ENCODE data around the gene PAM.

Gene PAM

DNA sequence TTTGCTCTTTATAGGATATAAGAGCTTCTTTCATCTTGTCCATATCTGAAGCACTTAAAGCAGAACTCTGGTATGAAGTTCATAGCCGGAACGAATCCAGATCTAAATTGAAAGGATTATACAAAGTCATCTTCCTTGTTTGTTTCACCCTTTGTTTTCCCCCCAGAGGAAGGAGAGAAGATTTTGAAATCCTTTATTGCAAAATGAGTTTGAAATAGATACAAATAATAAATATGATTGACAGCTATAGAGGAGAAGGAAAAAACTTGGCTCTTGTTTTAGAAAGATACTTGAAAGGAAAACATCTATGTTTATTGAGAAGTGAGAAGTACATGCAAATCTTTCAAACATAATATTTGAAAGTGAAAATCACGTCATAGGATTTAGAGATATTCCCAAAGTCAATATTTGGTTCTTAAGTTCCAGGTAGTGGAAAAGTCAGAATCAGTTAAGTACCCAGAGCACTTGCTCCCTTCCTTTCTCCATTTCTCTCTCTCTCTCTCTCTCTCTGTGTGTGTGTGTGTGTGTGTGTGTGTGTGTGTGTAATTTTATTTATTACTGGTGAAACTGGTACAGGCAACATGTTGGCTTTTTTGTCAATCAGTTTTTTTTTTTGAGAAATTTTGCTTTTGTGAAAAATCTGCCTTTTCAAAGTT is 27.2 kb downstream of the PAM start:
- DNase-seq: no peak

- DNase-seq: no peak
Measured at GRCh38 chr5:102787134-102787533, 32.0 kb downstream of the PAM start.

DNA sequence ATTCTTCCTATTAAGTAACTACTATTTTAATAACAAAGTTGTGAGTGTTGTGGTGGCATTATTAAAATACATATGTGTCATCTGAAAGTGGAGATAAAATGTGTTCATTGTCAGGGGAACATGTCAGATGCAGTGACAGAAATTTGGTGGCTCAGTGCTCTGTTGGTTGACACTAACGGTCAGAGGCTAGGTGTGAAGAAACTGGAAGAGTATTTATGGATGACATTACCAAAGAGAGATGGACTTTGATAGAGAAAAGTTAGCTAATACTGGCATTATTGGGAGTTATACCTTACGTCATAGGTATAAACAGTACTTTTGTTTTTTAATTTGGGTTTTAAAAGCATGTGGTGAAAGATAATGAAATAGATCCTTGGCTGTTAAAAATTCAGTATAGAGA is 33.7 kb downstream of the PAM start:
- DNase-seq: no peak

DNA sequence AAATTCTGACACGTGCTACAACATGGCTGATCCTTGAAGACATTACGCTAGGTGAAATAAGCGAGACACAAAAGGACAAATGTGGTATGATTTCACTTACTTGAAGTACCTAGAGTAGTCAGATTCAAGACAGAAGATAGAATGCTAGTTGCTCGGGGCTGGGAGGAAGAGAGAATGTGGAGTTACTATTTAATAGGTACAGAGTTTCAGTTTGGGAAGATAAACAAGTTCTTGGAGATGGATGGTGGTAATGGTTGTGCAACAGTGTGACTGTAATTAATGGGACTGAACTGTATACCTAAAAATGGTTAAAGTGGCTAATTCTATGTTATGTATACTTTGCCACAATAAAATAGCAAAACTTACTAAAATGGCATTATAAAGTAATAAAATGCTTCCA is 34.4 kb downstream of the PAM start:
- DNase-seq: no peak

DNA sequence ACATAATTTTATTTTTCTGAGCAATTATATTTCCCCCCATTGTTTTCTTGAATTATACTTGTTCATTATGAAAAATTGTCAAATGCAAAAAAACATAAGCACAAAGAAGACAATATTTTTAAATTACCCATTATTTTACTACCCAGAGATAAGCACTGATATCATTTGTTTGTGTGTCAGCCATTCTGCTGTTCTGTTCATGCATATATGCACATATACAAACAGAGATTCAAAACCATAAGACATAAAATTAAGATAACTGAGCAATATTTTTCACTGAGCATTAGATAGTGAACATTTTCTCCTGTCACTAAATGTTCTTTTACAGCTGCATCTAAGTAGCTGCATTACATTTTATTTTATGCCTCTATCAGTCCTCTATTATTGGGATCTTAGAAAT is 35.6 kb downstream of the PAM start:
- DNase-seq: no peak

GRCh38 chr5:102792705-102793104 is 37.6 kb downstream of the PAM start:
- DNase-seq: no peak

- no peak for DNase-seq
Measured at GRCh38 chr5:102794047-102794446, 38.9 kb downstream of the PAM start.

DNA sequence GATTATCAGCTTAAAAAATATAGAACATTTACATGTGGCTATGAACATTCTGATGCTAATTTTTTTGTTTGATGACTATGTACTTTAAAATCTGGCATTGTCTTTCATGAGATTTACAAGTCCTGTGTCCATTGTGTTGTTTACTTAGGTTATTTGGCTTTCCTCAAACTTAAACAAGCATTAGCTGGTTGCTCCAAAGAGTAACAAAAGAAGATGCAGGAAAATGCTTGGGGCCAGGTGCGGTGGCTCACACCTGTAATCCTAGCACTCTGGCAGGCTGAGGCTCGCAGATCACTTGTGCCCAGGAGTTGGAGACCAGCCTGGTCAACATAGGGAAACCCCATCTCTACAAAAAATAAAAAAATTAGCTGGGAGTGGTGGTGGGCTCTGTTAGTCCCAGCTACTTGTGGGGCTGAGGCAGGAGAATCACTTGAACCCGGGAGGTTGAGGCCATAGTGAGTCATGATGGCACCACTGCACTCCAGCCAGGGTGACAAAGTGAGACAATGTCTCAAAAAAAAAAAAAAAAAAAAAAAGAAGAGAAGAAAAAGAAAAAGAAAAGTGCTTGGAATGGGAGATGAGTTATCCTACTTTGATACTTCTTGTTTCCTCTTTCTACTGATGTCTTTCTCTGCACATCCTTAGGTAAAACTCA is 39.7 kb downstream of the PAM start:
- DNase-seq: no peak

DNA sequence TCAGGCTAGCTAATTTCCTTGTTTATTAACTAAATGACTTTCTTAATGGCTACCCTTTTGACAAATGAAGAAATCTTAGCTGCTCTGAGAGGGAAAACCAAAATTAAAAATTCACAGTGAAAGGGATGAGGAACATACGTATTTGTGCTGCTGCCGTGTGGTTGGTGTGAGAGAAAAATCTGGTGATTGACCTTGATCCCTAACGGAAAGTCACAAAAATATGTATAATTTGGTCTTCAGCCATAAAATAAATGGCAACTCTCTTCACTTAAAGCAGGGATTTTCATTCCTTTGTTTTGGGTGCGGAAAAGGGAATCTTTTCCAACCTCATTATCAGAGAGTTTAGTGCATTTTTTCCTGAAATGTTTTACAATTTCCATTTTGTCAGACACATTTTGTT is 40.4 kb downstream of the PAM start:
- no peak for DNase-seq

- no peak for DNase-seq
Measured at GRCh38 chr5:102796009-102796408, 40.9 kb downstream of the PAM start.

- no peak for DNase-seq
Measured at GRCh38 chr5:102796498-102796897, 41.4 kb downstream of the PAM start.

GRCh38 chr5:102797322-102797884 is 42.3 kb downstream of the PAM start:
- DNase-seq: no peak

DNA sequence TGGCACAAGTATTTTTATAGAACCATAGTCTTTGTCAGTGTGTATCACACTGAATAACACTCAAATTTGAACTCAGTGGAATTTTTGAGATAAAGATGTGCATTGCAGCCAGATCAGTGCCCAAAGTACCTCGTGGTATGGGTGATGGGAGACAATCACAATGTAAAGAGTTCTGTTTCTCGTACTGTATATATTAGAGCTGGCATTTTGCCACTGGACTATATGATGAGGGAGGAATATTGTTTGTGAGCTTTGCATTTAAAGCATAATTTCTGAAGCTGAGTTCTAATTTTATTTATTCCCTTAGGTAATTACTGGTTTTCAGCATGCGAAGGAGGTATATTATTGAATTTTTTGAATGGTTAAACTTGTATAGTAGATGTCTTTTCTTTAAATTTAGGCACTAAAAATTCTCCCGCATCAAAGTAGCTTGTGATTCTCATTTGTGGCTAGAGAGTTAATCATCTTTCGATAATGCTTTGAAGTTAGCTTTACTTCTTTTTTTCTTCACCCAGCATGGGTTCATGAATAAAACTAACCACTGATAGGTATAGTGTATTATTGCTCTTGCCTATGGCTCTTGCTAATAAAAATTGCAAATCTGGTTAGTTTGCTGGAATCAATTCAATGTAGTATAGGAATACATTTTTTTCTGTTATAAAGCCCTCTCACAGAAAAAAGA is 43.1 kb downstream of the PAM start:
- DNase-seq: no peak

GRCh38 chr5:102799017-102799416 is 43.9 kb downstream of the PAM start:
- no peak for DNase-seq

DNA sequence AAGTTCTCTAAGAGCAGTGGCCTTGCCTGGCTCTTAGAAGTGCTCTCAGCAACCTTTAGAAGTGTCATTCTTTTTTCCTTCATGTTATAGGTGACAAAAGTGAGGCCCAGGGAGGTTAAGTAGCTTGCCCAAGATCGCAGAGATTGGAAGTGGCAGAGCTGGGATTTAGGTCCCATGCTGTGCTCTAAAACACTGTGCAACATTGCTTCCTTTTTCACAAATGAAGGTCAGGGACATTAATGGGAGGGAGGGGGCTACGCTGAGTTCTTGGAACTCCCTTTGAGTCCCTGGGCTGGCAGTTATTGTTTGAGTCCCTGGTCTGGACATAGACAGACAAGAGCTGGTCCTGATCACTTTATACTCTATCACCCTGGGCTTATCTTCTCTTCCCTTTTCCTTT is 45.3 kb downstream of the PAM start:
- no peak for DNase-seq

- DNase-seq: no peak
Measured at GRCh38 chr5:102801371-102801770, 46.3 kb downstream of the PAM start.

- DNase-seq: no peak
Measured at GRCh38 chr5:102802708-102803458, 47.8 kb downstream of the PAM start.

DNA sequence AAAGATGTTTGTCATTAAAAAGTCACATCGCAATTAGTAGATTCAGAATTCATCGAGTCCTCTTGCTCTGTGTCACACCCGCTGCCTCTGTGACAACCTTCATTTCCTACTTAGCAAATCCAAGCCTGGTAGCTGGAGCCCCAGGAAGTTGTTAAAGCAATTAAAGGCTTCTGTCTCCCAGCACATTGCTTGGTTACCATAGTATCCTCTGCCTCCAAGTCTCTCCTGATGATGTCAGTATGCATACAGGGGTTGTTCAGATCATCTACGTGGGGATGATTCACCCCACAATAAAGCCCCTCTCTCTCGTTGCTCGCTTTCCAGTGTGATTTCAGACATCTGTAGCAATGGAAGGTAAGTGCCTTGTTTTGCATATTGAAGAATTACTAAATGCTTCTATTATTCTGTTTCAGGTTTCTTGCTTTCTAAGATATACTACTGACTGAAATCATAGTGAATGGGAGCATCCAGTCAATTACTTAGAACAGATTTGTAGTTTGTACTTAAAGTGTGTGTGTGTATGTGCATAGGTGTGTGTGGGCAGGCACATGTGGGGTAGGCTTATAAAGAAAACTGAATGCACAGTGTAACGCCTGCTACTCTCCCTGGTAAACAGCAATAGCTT is 52.9 kb downstream of the PAM start:
- DNase-seq: no peak

DNA sequence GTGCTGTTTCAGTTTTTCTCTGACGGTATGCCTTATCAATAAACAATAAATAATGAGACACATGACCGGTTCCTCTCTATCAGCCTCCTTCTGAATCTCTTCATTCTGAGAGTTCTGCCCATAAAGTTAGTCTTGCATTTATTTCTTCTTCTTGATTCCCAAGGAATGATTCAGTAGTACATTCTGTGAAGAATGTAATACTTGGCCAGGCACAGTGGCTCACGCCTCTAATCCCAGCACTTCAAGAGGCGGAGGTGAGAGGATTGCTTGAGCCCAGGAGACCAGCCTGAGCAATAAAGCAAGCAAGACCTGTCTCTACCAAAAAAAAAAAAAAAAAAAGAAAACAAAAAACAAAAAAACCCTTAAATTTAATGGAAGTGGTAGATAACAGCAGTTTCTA is 53.9 kb downstream of the PAM start:
- DNase-seq: no peak

DNA sequence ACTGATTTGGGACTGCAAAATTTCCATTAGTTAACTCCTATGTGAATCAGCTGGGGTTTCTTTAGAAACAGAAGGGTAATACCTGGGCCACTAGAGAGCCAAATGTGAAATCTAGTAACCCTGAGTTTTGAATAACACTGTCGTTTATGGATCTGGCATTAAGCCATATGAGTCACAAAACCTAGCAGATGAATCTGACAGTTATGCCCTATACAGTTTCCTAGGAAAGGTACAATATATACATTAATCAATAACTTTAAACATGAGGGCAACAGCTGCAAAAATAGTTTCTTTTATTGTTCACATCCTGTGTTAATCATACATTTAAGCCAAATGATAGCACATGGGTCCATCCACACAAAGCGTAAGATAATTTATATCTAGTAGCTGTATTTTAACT is 56.9 kb downstream of the PAM start:
- DNase-seq: no peak

DNA sequence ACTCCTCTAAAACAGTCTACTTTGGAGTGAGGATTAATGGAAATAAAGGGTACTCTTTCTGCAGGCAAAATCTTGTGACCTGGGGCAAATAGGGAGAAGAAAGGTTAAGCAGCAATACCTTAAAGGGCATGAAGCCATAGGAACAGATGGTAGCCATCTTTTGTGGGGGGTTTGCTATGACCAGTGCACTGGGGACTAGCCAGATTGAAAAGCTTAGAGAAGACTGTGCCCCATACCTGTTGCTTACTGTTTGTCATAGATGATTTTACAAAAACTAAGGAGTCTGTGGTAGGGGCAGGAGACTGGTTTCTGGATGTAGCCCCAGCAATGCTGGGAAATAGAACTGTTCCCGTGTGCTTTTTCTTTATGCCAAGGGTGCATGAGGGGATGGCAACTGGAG is 58.6 kb downstream of the PAM start:
- DNase-seq: no peak

DNA sequence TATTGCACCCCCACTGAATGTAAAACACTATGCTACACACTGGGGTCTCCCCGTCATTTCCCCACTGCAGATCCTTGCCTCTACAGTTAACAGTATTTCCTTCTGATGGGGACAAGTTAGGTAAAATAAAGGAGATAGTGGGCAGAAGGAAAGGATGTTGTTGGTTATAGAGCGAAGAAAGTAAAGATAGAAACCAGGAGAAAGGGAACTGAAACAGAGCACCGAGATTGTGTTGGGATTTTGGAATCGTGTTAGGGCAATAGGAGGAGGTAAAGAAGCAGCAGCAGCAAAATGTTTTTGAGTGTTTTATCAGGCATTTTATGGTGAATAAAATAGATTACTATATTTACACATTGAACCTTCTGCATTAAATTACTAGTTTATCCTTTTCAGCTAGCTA is 60.0 kb downstream of the PAM start:
- no peak for DNase-seq
